ENCODE measurements around the gene RSU1.

RSU1 gene

GRCh38 chr10:16745061-16745460 lies 72.2 kb downstream of the RSU1 start:
- TF ChIP-seq, protein P1, sequence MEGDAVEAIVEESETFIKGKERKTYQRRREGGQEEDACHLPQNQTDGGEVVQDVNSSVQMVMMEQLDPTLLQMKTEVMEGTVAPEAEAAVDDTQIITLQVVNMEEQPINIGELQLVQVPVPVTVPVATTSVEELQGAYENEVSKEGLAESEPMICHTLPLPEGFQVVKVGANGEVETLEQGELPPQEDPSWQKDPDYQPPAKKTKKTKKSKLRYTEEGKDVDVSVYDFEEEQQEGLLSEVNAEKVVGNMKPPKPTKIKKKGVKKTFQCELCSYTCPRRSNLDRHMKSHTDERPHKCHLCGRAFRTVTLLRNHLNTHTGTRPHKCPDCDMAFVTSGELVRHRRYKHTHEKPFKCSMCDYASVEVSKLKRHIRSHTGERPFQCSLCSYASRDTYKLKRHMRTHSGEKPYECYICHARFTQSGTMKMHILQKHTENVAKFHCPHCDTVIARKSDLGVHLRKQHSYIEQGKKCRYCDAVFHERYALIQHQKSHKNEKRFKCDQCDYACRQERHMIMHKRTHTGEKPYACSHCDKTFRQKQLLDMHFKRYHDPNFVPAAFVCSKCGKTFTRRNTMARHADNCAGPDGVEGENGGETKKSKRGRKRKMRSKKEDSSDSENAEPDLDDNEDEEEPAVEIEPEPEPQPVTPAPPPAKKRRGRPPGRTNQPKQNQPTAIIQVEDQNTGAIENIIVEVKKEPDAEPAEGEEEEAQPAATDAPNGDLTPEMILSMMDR (IDR thresholded peaks at IDR 0.05; ENCODE audit: low read depth, low read length, missing control alignments) = no peak
- no peak for DNase-seq (ENCODE audit: low read depth)
- in situ Hi-C loops (cut with HindIII; ENCODE audit: low sequenced_read_pairs) = no loop called here
- H3K4me3 ChIP-seq (ENCODE audit: low read depth, low read length) = no peak overlapping the region

- DNase-seq (ENCODE audit: low read depth) = no peak
- no peak overlapping the region for H3K4me3 ChIP-seq (ENCODE audit: low read depth, low read length)
- in situ Hi-C loops (cut with HindIII; ENCODE audit: low sequenced_read_pairs) = no loop called here
- TF ChIP-seq, protein P1 (IDR thresholded peaks at IDR 0.05; ENCODE audit: low read depth, low read length, missing control alignments) = no peak
Measured at GRCh38 chr10:16742165-16742960, 74.9 kb downstream of the RSU1 start.

- DNase-seq (ENCODE audit: low read depth) = no peak
- no peak overlapping the region for H3K4me3 ChIP-seq (ENCODE audit: low read depth, low read length)
- in situ Hi-C loops (cut with HindIII; ENCODE audit: low sequenced_read_pairs) = no loop called here
- TF ChIP-seq, protein P1 (IDR thresholded peaks at IDR 0.05; ENCODE audit: low read depth, low read length, missing control alignments) = no peak
Measured at GRCh38 chr10:16741540-16741939, 75.7 kb downstream of the RSU1 start.

GRCh38 chr10:16737420-16737819 lies 79.8 kb downstream of the RSU1 start:
- no peak for DNase-seq (ENCODE audit: low read depth)
- no peak overlapping the region for H3K4me3 ChIP-seq (ENCODE audit: low read depth, low read length)
- TF ChIP-seq, protein P1 (IDR thresholded peaks at IDR 0.05; ENCODE audit: low read depth, low read length, missing control alignments) = no peak
- in situ Hi-C loops (cut with HindIII; ENCODE audit: low sequenced_read_pairs) = no loop called here

GRCh38 chr10:16735671-16736070 lies 81.6 kb downstream of the RSU1 start:
- TF ChIP-seq, protein P1 (IDR thresholded peaks at IDR 0.05; ENCODE audit: low read depth, low read length, missing control alignments) = no peak
- in situ Hi-C loops (cut with HindIII; ENCODE audit: low sequenced_read_pairs) = no loop called here
- no peak for DNase-seq (ENCODE audit: low read depth)
- no peak overlapping the region for H3K4me3 ChIP-seq (ENCODE audit: low read depth, low read length)

DNA sequence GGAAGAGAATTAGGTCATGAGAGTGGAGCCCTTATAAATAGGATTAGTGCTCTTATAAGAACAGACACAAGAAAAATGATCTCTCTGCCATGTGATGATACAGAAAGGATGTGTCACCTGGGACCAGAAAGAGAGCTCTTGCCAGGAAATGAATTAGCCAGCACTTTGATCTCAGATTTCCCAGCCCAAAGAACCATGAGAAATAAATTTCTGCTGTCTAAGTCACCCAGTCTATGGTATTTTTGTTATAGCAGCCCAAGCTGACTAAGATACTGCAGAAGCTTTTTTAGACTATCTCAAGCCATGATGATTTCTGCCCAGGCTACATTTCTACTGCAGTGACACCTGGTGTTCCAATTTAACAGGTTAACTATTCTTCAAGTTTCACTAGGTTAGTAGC lies 84.8 kb downstream of the RSU1 start:
- TF ChIP-seq, protein P1 (IDR thresholded peaks at IDR 0.05; ENCODE audit: low read depth, low read length, missing control alignments) = no peak
- in situ Hi-C loops (cut with HindIII; ENCODE audit: low sequenced_read_pairs) = no loop called here
- no peak for DNase-seq (ENCODE audit: low read depth)

More for the DNA sequence above, 84.8 kb downstream of the RSU1 start:
- H3K4me3 ChIP-seq (ENCODE audit: low read depth, low read length) = no peak overlapping the region

Measured in astrocyte of the cerebellum (primary cell).